Measurements from ENCODE around the gene GPR162. TPM values are rescaled to one million over a fixed set of nuclear protein-coding genes. Genes with fewer than 3 reads are reported as not detected.

The GPR162 gene
- total and polyA plus RNA-seq, 11 donors: 1.8 to 7.7 (median 3.0) TPM

DNA sequence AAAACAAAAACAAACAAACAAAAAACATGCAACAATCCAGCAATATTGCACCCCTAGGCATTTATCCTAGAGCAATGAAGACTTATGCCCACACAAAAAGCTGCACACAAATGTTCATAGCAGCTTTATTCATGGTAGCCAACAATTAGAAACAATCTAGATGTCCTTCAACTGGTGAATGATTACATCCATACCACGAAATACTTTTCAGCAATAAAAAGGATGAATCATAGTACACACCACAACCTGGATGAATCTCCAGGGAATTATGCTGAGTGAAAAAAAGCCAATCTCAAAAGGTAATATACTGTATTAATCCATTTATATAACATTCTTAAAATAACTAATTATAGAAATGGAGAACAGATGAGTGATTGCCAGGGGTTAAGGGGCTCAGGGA, 14.5 kb upstream of the GPR162 start:
- H3K27me3 ChIP-seq: no peaks in the 10 kb centered on the region
- ATAC-seq: no peak
- TF ChIP-seq, protein P1, sequence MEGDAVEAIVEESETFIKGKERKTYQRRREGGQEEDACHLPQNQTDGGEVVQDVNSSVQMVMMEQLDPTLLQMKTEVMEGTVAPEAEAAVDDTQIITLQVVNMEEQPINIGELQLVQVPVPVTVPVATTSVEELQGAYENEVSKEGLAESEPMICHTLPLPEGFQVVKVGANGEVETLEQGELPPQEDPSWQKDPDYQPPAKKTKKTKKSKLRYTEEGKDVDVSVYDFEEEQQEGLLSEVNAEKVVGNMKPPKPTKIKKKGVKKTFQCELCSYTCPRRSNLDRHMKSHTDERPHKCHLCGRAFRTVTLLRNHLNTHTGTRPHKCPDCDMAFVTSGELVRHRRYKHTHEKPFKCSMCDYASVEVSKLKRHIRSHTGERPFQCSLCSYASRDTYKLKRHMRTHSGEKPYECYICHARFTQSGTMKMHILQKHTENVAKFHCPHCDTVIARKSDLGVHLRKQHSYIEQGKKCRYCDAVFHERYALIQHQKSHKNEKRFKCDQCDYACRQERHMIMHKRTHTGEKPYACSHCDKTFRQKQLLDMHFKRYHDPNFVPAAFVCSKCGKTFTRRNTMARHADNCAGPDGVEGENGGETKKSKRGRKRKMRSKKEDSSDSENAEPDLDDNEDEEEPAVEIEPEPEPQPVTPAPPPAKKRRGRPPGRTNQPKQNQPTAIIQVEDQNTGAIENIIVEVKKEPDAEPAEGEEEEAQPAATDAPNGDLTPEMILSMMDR (IDR thresholded peaks at IDR 0.05): no peak
- TF ChIP-seq POLR2A (IDR thresholded peaks at IDR 0.05): no peak
- H3K4me3 ChIP-seq: no peak overlapping the region
- WGBS, 4 donors: 71 to 88% (median 85%) methylated on average over 1 of the region's 1 CpG
- peaks cover 0 to 5% (median 0%) of the 10 kb centered on the region in 12 donors for H3K4me1 ChIP-seq
- intact Hi-C loops (cut with DNase I): no loop called here
- H3K27ac ChIP-seq: no peak overlapping the region
- H3K9me3 ChIP-seq: no peaks in the 10 kb centered on the region
- peaks cover 0 to 21% (median 0%) of the 10 kb centered on the region in 9 donors for H3K36me3 ChIP-seq
- no peak for DNase-seq

DNA sequence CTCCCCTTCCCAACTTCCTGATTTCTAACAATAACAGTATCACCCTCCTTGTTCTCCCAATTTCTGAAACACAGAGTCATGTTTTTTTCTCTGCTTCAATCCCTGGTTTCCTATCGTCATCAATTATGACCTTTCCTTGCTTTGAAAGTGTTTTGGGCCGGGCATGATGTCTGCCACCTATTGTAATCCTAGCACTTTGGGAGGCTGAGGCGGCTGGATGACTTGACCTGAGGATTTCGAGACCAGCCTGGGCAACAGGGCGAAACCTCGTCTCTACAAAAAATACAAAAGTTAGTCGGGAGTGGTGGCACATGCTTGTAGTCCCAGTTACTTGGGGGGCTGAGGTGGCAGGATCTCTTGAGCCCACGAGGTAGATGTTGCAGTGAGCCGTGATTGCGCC, 12.6 kb upstream of the GPR162 start:
- no peak for ATAC-seq
- DNase-seq: peak in 1 of 5 donors; percentile 12

DNA sequence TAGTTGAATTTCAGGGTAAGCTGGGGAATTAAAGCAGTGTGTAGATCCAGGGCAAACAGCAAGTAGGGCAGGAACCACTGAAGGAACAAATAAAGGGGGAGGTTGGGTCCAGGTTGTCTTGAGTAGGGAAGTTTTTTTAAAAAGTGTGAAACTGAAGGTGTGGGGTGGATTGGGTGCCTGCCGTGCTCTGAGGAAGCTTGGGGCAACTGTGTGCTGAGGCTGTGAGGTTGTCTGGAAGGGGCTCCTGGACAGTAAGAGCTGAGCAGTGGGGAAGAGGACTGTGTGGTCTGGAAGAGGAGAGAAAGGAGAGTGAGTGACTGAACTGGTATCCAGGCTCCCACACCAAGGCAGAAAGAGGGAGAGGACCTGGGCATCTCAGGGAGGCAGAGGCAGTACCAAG, 10.9 kb upstream of the GPR162 start:
- TF ChIP-seq, protein P1 (IDR thresholded peaks at IDR 0.05): no peak
- TF ChIP-seq POLR2A (IDR thresholded peaks at IDR 0.05): no peak
- Histone ChIP-seq H3K27me3 (no peaks in the 10 kb centered on the region), H3K4me1 (peaks cover 0 to 13% (median 0%) of the 10 kb centered on the region in 12 donors), H3K9me3 (no peaks in the 10 kb centered on the region), H3K27ac (no peak overlapping the region), H3K36me3 (peaks cover 0 to 10% (median 0%) of the 10 kb centered on the region in 9 donors), H3K4me3 (no peak overlapping the region)
- intact Hi-C loops (cut with DNase I): no loop called here
- DNase-seq: no peak
- ATAC-seq: no peak
- WGBS, 4 donors: 85 to 89% (median 88%) methylated on average over 1 of the region's 1 CpG

More for the DNA sequence above, 12.6 kb upstream of the GPR162 start:
- Histone ChIP-seq H3K4me3 (no peak overlapping the region), H3K27me3 (no peaks in the 10 kb centered on the region), H3K4me1 (peaks cover 0 to 13% (median 0%) of the 10 kb centered on the region in 12 donors), H3K9me3 (no peaks in the 10 kb centered on the region), H3K27ac (no peak overlapping the region), H3K36me3 (peaks cover 0 to 11% (median 0%) of the 10 kb centered on the region in 9 donors)
- 77 to 81% (median 79%) methylated on average over 10 of the region's 10 CpGs for whole genome bisulfite sequencing, 4 donors
- TF ChIP-seq POLR2A (IDR thresholded peaks at IDR 0.05): no peak
- TF ChIP-seq, protein P1 (IDR thresholded peaks at IDR 0.05): no peak
- intact Hi-C loops (cut with DNase I): no loop called here

DNA sequence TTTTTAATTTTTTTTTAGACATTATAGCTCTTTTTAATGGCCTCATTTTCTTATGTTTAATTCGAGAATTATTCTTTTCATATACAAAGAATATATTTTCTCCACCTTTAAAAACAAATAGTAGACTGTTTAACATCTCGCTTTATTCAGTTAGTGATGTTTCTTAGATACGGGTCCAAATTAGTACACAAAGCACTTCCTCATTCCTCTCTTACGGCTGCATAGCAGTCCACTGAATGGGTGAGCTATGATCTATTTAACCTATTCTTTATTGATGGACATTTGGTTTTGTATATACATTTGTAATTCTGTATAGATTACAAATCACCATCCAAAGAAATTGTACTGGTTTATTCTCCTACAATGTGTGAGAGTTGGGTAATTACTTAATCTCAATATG, 8.3 kb upstream of the GPR162 start:
- WGBS, 4 donors: 68 to 79% (median 70%) methylated on average over 4 of the region's 4 CpGs
- Histone ChIP-seq H3K27ac (no peak overlapping the region), H3K4me3 (no peak overlapping the region), H3K4me1 (peaks cover 0 to 13% (median 0%) of the 10 kb centered on the region in 12 donors), H3K9me3 (no peaks in the 10 kb centered on the region), H3K27me3 (no peaks in the 10 kb centered on the region), H3K36me3 (peaks cover 0 to 10% (median 0%) of the 10 kb centered on the region in 9 donors)
- intact Hi-C loops (cut with DNase I): no loop called here
- ATAC-seq (no peak), DNase-seq (no peak)
- TF ChIP-seq POLR2A (IDR thresholded peaks at IDR 0.05): no peak
- TF ChIP-seq, protein P1 (IDR thresholded peaks at IDR 0.05): no peak

Measured in heart left ventricle (tissue), 16 donors.